GM10266 (cell line): ENCODE results near the gene KHNYN.

Source experiments
- DNase-seq: peaks from one replicate; pipeline ENCODE4 v3.0.0; 2012; ENCODE audit errors: extremely low spot score
- CTCF ChIP-seq: IDR thresholded peaks from 2 replicates; pipeline ENCODE4 v1.5.1; 2012; ENCODE audit warnings: mild to moderate bottlenecking, low read depth; ENCODE audit not compliant: control insufficient read depth, insufficient read depth; ENCODE audit errors: missing control alignments

Gene KHNYN

DNA sequence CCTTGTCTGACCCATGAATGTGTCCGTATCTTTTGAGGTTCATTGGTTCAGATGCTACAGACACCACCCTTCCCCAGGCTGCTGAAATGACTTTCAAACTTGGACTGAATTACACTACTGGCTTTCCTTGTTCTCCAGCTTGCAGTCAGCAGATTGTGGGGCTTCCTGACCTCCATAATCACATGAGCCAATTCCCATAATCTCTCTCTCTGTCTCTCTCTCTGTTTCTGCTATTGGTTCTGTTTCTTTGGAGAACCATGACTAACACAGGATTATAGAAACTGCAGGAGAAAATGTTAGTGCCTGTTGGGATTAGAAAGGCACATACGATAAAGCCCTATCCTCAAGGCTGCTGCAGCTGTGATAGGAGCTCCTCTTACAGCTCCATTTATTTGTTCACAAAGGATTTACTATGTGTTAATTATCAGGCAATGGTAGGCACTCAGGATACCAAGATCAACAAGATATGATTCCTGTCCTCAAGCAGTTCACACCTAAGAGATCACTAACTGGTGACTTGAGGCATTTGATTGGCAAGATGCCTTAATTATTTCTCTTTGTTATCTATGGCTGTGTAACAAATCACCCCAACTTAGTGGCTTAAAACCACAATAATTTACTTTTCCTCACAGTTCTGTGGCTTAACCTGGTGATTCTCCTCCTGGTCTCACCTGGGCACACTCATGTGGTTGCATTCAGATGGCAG lies 41.1 kb upstream of the KHNYN start:
- no peak for TF ChIP-seq CTCF
- DNase-seq: no peak

DNA sequence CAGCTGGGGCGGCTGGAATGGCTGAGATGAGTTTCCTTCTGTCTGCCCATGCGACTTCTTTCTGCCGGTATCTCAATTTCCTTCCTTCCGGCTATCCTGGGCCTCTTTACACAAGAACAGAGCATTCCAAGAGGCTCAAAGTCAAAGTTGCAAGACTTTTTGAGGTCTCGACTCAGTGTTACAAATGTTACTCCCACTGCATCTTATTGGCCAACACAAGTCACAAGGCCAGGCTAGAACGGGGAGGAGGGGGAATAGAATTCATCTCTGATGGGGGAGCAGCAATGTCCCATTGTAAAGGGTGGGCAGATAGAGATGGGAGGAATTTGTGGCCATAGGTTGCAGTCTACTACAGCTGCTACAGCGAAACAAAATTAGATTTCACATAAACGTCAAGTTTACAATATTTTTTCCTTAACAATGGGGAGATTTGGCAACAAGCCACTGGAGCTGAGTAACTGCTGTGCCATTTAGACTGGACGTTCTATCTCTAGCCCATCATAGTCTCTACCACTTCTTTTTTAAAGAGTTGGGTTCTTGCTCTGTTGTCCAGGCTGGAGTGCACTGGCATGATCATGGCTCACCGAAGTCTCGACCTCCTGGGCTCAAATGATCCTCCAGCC lies 40.4 kb upstream of the KHNYN start:
- no peak for TF ChIP-seq CTCF
- DNase-seq: no peak

- DNase-seq: no peak
- no peak for TF ChIP-seq CTCF
Observed at GRCh38 chr14:24390701-24391468, 38.9 kb upstream of the KHNYN start.

DNA sequence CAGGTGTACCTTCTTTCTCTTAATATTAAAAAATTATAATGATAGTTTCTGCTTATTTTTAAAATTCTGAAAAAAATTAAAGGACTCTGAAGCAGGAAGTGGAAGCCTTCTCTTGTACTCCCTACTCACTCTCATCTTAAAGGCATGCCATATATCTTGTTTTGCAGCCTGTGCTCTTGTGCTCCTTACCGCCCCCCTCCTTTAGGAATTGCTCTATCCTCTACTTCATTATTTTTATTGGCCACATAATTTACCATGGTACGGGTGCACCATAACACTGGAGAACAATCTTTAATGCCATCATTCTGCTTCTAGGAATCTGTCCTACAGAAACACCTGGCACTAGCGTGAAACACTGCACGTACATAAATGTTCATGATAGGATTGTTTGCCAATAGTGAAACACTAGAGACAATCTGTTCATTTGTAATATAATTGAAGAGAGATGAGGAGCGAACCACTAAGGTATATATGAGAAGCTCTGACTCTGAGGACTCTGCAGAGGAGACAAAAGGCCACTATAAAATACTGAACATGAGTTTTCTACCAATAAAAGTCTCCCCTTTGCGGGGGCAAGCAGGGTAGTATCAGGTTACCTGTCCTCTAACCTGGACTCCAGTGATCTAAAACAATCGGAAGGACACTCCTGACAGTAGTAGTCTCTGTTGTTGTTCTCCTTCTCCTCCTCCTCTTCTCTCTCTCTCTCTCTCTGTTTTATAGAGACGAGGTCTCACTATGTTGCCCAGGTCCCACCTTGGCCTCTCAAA lies 37.2 kb upstream of the KHNYN start:
- DNase-seq: no peak
- no peak for TF ChIP-seq CTCF

GRCh38 chr14:24394275-24394674 lies 35.5 kb upstream of the KHNYN start:
- TF ChIP-seq CTCF: no peak
- no peak for DNase-seq

- no peak for DNase-seq
- TF ChIP-seq CTCF: no peak
Observed at GRCh38 chr14:24395609-24396582, 33.9 kb upstream of the KHNYN start.
